Spinal cord (tissue), 10 donors: ENCODE data around the gene C3orf22. TPM values are rescaled to one million over a fixed set of nuclear protein-coding genes. Genes with fewer than 3 reads are reported as not detected.
"Not testable (repeated sequence)": the region's sequence is repeated elsewhere in the genome, so short reads cannot be mapped to it uniquely, and the experiment has no call there.

ENCODE experiments used
- DNase-seq, 6 donors: peaks; one replicate each; pipeline versions ENCODE4 v3.0.0 to v3.0.0-alpha.2; 2013 to 2015; ENCODE audit warnings: low spot score in 6 of 6, low read depth in 4 of 6
- H3K27ac ChIP-seq: one replicate; pipeline ENCODE4 v1.5.1; 2013; ENCODE audit warnings: low read depth, low read length, control low read depth
- H3K27me3 ChIP-seq: one replicate; pipeline ENCODE4 v1.6.1; 2013; ENCODE audit warnings: low read length; ENCODE audit not compliant: control insufficient read depth, insufficient read depth
- H3K36me3 ChIP-seq: one replicate; pipeline ENCODE4 v1.6.1; 2013; ENCODE audit warnings: low read length; ENCODE audit not compliant: control insufficient read depth, insufficient read depth
- H3K4me1 ChIP-seq: one replicate; pipeline ENCODE4 v1.6.1; 2013; ENCODE audit warnings: low read length; ENCODE audit not compliant: control insufficient read depth, insufficient read depth
- H3K4me3 ChIP-seq: one replicate; pipeline ENCODE4 v1.5.1; 2013; ENCODE audit warnings: low read depth, low read length, control low read depth
- H3K9me3 ChIP-seq: one replicate; pipeline ENCODE4 v1.6.1; 2013; ENCODE audit warnings: low read length; ENCODE audit not compliant: control insufficient read depth, insufficient read depth
- WGBS: methylation state at CpG from one replicate; pipeline ENCODE4 v1.1.5; 2013; ENCODE audit warnings: missing lambda C conversion rate; ENCODE audit not compliant: insufficient coverage; 5-methylcytosine and 5-hydroxymethylcytosine counted together
- polyA plus RNA-seq, 2 donors: library from polyadenylated mRNA; unstranded; fragments of 120-200 nt; gene quantifications; one replicate each; pipeline ENCODE4 v1.2.1, GENCODE V29; 2013; ENCODE audit not compliant: insufficient read length in 2 of 2
- total RNA-seq, 2 donors: library from RNA; depleted of rRNA in 1 of 2; stranded (reverse); fragments of 120-200 nt in 1 of 2; fragments of >200 nt in 1 of 2; gene quantifications; one replicate each; pipeline versions ENCODE4 v1.2.3 to v1.2.4, GENCODE V29; 2013 to 2014
- donor health status: healthy.

The C3orf22 gene
- total and polyA plus RNA-seq, 4 donors: 0.17 to 0.27 TPM; not detected in 2

- Histone ChIP-seq H3K27me3 (peaks cover 22% of the 10 kb centered on the region), H3K9me3 (no peaks in the 10 kb centered on the region)
- WGBS: 67% methylated on average over 3 of the region's 5 CpGs
Observed at GRCh38 chr3:126538966-126539365, 19.8 kb downstream of the C3orf22 start.

GRCh38 chr3:126538316-126538715 is 20.4 kb downstream of the C3orf22 start:
- DNase-seq: no peak
- H3K27ac ChIP-seq: no peak overlapping the region
- H3K9me3 ChIP-seq: no peaks in the 10 kb centered on the region
- no peak overlapping the region for H3K4me3 ChIP-seq
- H3K4me1 ChIP-seq: peaks cover 7% of the 10 kb centered on the region
- no peaks in the 10 kb centered on the region for H3K36me3 ChIP-seq
- peaks cover 22% of the 10 kb centered on the region for H3K27me3 ChIP-seq
- WGBS: 75% methylated on average over 9 of the region's 9 CpGs

More at GRCh38 chr3:126538966-126539365, 19.8 kb downstream of the C3orf22 start:
- Histone ChIP-seq H3K4me1 (peaks cover 7% of the 10 kb centered on the region), H3K36me3 (no peaks in the 10 kb centered on the region), H3K27ac (no peak overlapping the region), H3K4me3 (no peak overlapping the region)
- DNase-seq: no peak

- peaks cover 7% of the 10 kb centered on the region for H3K4me1 ChIP-seq
- no peaks in the 10 kb centered on the region for H3K36me3 ChIP-seq
- DNase-seq: no peak
- H3K9me3 ChIP-seq: no peaks in the 10 kb centered on the region
- no peak overlapping the region for H3K27ac ChIP-seq
- 77% methylated on average over 10 of the region's 10 CpGs for WGBS
- peaks cover 22% of the 10 kb centered on the region for H3K27me3 ChIP-seq
- H3K4me3 ChIP-seq: no peak overlapping the region
Observed at GRCh38 chr3:126537730-126538281, 20.9 kb downstream of the C3orf22 start.

- no peak for DNase-seq
- peaks cover 7% of the 10 kb centered on the region for H3K4me1 ChIP-seq
- H3K4me3 ChIP-seq: no peak overlapping the region
- no peaks in the 10 kb centered on the region for H3K36me3 ChIP-seq
- peaks cover 19% of the 10 kb centered on the region for H3K27me3 ChIP-seq
- 77% methylated on average over 9 of the region's 9 CpGs for WGBS
- H3K27ac ChIP-seq: no peak overlapping the region
- H3K9me3 ChIP-seq: no peaks in the 10 kb centered on the region
Observed at GRCh38 chr3:126537116-126537729, 21.5 kb downstream of the C3orf22 start.

- Histone ChIP-seq H3K27ac (no peak overlapping the region), H3K4me1 (peaks cover 3% of the 10 kb centered on the region), H3K36me3 (no peaks in the 10 kb centered on the region), H3K4me3 (no peak overlapping the region), H3K27me3 (peaks cover 11% of the 10 kb centered on the region), H3K9me3 (no peaks in the 10 kb centered on the region)
- DNase-seq: no peak
- WGBS: 71% methylated on average over 1 of the region's 3 CpGs
Observed at GRCh38 chr3:126536126-126536525, 22.6 kb downstream of the C3orf22 start.

- H3K27ac ChIP-seq: no peak overlapping the region
- no peak overlapping the region for H3K4me3 ChIP-seq
- peaks cover 7% of the 10 kb centered on the region for H3K27me3 ChIP-seq
- DNase-seq: no peak
- peaks cover 1% of the 10 kb centered on the region for H3K4me1 ChIP-seq
- no peaks in the 10 kb centered on the region for H3K36me3 ChIP-seq
- H3K9me3 ChIP-seq: no peaks in the 10 kb centered on the region
Observed at GRCh38 chr3:126535636-126536035, 23.1 kb downstream of the C3orf22 start.

- not testable (repeated sequence) for H3K4me1 ChIP-seq, H3K27me3 ChIP-seq, H3K4me3 ChIP-seq, DNase-seq, H3K9me3 ChIP-seq, H3K36me3 ChIP-seq, H3K27ac ChIP-seq
- WGBS: 83% methylated on average over 7 of the region's 7 CpGs
Observed at GRCh38 chr3:126534716-126535115, 24.0 kb downstream of the C3orf22 start.

- no peak overlapping the region for H3K27ac ChIP-seq
- H3K4me1 ChIP-seq: peaks cover 11% of the 10 kb centered on the region
- no peaks in the 10 kb centered on the region for H3K9me3 ChIP-seq
- H3K36me3 ChIP-seq: no peaks in the 10 kb centered on the region
- H3K27me3 ChIP-seq: peaks cover 4% of the 10 kb centered on the region
- no peak for DNase-seq
- no peak overlapping the region for H3K4me3 ChIP-seq
Observed at GRCh38 chr3:126533506-126533905, 25.2 kb downstream of the C3orf22 start.

GRCh38 chr3:126531051-126531330 is 27.7 kb downstream of the C3orf22 start:
- DNase-seq: no peak
- WGBS: 81% methylated on average over 6 of the region's 6 CpGs

GRCh38 chr3:126530171-126531050 is 28.3 kb downstream of the C3orf22 start:
- H3K27ac ChIP-seq: no peak overlapping the region
- H3K4me1 ChIP-seq: peaks cover 11% of the 10 kb centered on the region
- no peak overlapping the region for H3K4me3 ChIP-seq
- WGBS: 86% methylated on average over 17 of the region's 18 CpGs
- H3K9me3 ChIP-seq: no peaks in the 10 kb centered on the region
- no peaks in the 10 kb centered on the region for H3K36me3 ChIP-seq
- H3K27me3 ChIP-seq: peaks cover 4% of the 10 kb centered on the region
- DNase-seq: no peak

More at GRCh38 chr3:126531051-126531330, 27.7 kb downstream of the C3orf22 start:
- peaks cover 4% of the 10 kb centered on the region for H3K27me3 ChIP-seq
- H3K4me3 ChIP-seq: no peak overlapping the region
- H3K27ac ChIP-seq: no peak overlapping the region
- no peaks in the 10 kb centered on the region for H3K36me3 ChIP-seq
- no peaks in the 10 kb centered on the region for H3K9me3 ChIP-seq
- peaks cover 11% of the 10 kb centered on the region for H3K4me1 ChIP-seq
